GM12891 (cell line): Measurements from ENCODE around the gene MSANTD2.

Experiments used
- POLR2A ChIP-seq: IDR thresholded peaks from 2 replicates; pipeline ENCODE4 v1.6.1; 2011; ENCODE audit warnings: low read depth, low read length, control low read depth
- POLR2AphosphoS5 ChIP-seq: IDR thresholded peaks from 2 replicates; pipeline ENCODE4 v1.6.1; 2011; ENCODE audit warnings: low read depth, low read length, control low read depth
- SPI1 ChIP-seq: IDR thresholded peaks from 2 replicates; pipeline ENCODE4 v1.6.1; 2011; ENCODE audit warnings: low read depth, low read length, control low read depth
- TAF1 ChIP-seq: IDR thresholded peaks from 2 replicates; pipeline ENCODE4 v1.6.1; 2011; ENCODE audit warnings: low read depth, low read length, control low read depth

DNA sequence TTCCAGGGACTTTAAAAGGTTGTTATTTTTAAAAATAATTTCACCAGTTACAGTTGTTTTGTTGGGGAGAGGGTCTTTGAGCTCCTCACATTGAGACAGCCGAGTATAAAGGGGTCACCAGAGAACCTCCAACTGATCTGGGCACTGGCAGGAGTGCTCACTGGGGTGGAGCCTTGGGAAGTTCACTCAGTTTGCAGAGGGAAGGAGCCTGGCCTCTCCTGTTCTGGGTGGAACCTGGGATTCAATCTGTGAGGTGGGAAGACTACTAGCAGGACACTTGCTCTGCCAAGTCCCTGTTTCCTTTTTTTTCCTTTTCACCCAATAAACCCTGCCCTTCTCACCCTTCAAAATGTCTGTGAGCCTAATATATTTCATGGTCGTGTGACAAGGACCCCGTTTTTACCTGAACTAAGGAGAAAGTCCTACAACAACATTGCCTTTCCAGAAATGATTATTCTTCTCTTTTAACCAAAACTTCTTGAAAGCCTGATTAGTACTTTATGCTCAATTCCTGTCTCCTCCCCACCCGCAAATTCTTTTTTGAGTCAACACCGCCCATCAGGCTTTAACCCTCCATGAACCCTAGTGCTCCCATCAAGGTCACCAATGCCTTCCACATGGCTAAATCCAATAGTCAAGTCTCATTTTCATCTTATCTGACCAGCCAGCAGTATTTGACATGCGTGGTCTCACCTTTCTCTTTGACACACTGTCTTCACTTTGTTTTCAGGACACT, 22.0 kb upstream of the MSANTD2 start:
- no peak for TF ChIP-seq POLR2A
- no peak for TF ChIP-seq POLR2AphosphoS5
- TF ChIP-seq SPI1, result no peak
- no peak for TF ChIP-seq TAF1
